Left forelimb (tissue), 1 donor: Measurements from ENCODE around the gene WRAP73.
A peak's percentile ranks its signal among the peaks of the same experiment; 100 is the strongest.
"Not testable (repeated sequence)": the region's sequence is repeated elsewhere in the genome, so short reads cannot be mapped to it uniquely, and the experiment has no call there.

Experiments used
- DNase-seq: peaks from one replicate; pipeline ENCODE4 v3.0.0-alpha.2; 2018; ENCODE audit warnings: low spot score

WRAP73 gene

GRCh38 chr1:3630161-3630611 lies 19.7 kb downstream of the WRAP73 start:
- DNase-seq, result no peak

GRCh38 chr1:3629561-3630160 lies 20.2 kb downstream of the WRAP73 start:
- DNase-seq, result no peak

- DNase-seq, result no peak
Observed at GRCh38 chr1:3628445-3628844, 21.5 kb downstream of the WRAP73 start.

GRCh38 chr1:3627515-3628253 lies 22.2 kb downstream of the WRAP73 start:
- DNase-seq, result no peak

- DNase-seq, result no peak
Observed at GRCh38 chr1:3626025-3626424, 23.9 kb downstream of the WRAP73 start.

- DNase-seq, result no peak
Observed at GRCh38 chr1:3625151-3625907, 24.6 kb downstream of the WRAP73 start.

GRCh38 chr1:3624200-3625136 lies 25.4 kb downstream of the WRAP73 start, which contains the start of gene TPRG1L:
Gene TPRG1L (plus strand): TSS chr1:3625015. CDS start chr1:3625073, 58 bp downstream.
- peak; percentile 99 for DNase-seq

- no peak for DNase-seq
Observed at GRCh38 chr1:3623441-3624199, 26.3 kb downstream of the WRAP73 start.

GRCh38 chr1:3622102-3622501 lies 27.8 kb downstream of the WRAP73 start:
- not testable (repeated sequence) for DNase-seq

GRCh38 chr1:3621151-3621671 lies 28.7 kb downstream of the WRAP73 start:
- DNase-seq, result not testable (repeated sequence)

GRCh38 chr1:3620708-3621107 lies 29.2 kb downstream of the WRAP73 start:
- no peak for DNase-seq

- no peak for DNase-seq
Observed at GRCh38 chr1:3618881-3619671, 30.8 kb downstream of the WRAP73 start.

- DNase-seq, result no peak
Observed at GRCh38 chr1:3618531-3618880, 31.4 kb downstream of the WRAP73 start.

- DNase-seq, result no peak
Observed at GRCh38 chr1:3617806-3618345, 32.0 kb downstream of the WRAP73 start.

- DNase-seq, result no peak
Observed at GRCh38 chr1:3616861-3617260, 33.0 kb downstream of the WRAP73 start.

GRCh38 chr1:3614755-3615742 lies 34.9 kb downstream of the WRAP73 start:
- no peak for DNase-seq

GRCh38 chr1:3612123-3612522 lies 37.8 kb downstream of the WRAP73 start:
- DNase-seq, result no peak
